GM12801 (cell line): Measurements from ENCODE around the gene METTL3.

ENCODE experiments used
- TF ChIP-seq, protein P1 (sequence below): IDR thresholded peaks from one replicate; pipeline ENCODE4 v1.5.1; 2011; ENCODE audit warnings: control low read depth; ENCODE audit not compliant: insufficient read length; ENCODE audit errors: extremely low read depth

The METTL3 gene

DNA sequence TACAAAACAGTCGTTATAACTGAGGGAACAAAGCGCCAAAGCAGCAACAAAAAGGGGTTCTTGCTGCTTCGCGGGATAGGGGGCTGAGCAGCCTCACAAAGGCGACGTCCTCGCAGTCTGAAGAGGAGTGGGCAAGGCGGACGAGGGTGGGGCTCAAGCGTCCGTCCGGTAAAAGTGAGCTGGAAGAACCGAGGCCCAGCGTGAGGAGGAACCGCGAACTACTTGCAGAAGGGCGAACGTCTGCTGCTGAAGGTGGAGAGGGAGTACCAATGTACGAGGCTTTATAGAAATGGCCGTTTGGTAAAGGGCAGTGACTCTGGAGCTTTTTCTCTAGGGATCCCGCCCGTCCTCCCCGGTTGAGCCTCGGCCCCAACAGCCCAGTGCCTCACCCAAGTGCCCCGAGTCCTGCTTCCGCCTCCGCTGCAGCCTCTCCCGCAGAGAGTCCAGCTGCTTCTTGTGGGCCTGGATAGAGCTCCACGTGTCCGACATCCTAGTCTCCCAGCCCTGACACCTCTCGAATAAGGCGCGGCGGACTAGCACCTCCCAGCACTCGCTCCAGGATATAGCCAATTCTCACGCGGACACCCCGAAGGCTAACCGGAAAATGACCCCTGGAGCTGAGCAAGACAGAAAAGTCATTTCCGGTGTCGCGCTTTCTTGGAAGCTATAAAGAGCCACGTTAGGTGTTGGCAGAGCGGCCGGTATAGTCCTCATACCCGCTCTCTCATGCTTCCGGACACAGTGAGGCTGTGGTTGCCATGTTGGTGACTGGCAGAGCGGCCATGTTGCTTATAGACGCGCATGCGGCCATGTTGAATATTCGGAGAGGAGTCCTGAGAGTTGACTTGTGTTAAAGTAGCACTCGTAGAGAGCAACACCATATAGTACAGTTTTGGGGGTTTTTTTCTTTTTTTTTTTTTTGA lies at the start of gene METTL3:
METTL3 (minus strand) TSS at position 606 of the 923 bp plus-strand sequence; CDS start at position 489, 117 bp downstream.
- TF ChIP-seq, protein P1, sequence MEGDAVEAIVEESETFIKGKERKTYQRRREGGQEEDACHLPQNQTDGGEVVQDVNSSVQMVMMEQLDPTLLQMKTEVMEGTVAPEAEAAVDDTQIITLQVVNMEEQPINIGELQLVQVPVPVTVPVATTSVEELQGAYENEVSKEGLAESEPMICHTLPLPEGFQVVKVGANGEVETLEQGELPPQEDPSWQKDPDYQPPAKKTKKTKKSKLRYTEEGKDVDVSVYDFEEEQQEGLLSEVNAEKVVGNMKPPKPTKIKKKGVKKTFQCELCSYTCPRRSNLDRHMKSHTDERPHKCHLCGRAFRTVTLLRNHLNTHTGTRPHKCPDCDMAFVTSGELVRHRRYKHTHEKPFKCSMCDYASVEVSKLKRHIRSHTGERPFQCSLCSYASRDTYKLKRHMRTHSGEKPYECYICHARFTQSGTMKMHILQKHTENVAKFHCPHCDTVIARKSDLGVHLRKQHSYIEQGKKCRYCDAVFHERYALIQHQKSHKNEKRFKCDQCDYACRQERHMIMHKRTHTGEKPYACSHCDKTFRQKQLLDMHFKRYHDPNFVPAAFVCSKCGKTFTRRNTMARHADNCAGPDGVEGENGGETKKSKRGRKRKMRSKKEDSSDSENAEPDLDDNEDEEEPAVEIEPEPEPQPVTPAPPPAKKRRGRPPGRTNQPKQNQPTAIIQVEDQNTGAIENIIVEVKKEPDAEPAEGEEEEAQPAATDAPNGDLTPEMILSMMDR: no peak

DNA sequence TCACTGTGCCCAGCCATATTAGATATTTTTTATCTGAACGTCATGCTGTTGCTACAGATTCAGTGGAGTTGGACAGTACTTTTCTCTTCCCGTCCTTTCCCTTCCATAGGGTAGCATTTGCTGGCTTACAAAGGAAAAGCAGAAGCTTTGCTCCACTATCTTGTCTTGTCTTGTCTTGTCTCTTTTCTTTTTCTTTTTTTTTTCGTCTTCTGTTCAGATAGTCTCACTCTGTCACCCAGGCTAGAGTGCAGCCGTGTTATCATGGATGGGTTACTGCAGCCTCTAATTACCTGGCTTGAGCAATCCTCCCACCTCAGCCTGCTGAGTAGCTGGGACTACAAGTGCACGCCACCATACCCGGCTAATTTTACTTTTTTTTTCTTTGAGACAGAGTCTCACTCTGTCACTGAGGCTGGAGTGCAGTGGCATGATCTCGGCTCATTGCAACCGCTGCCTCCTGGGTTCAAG lies 47.6 kb upstream of the METTL3 start:
- TF ChIP-seq, protein P1: no peak

DNA sequence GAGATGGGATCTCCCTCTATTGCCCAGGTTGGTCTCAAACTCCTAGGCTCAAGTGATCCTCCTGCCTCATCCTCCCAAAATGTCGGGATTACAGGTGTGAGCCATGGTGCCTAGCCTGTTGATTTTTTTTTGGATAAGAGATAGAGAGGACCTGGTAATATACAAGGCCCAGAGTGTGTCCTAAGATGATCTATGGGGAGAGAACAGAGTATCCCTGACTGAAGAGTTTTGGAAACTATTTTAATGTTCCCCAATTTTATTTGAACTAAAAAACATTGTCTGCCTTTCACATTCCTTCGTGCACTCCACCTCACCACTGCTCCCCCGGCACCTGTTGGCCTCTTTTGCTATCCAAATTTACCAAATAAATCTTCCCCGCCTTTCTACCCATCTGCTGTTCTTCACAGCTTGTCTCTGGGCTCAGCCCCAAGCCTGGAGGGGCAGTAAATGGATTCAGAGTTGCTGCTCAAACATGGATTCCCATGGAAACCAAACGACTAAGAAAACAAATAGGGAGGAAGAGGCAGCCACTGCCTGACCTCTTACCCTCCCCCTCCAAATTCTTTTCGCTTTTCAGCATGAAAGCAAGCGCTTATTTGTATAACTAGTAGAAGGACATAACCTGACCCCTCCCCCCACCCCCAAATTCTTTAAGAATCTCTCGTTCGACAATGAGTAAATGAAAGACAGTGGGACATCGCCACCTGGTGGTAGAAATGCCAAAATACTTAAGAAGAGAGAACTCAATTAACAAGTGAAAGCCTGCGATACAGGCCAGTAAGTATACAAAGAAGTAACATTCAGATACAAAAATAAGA lies 46.2 kb upstream of the METTL3 start:
- TF ChIP-seq, protein P1: no peak

DNA sequence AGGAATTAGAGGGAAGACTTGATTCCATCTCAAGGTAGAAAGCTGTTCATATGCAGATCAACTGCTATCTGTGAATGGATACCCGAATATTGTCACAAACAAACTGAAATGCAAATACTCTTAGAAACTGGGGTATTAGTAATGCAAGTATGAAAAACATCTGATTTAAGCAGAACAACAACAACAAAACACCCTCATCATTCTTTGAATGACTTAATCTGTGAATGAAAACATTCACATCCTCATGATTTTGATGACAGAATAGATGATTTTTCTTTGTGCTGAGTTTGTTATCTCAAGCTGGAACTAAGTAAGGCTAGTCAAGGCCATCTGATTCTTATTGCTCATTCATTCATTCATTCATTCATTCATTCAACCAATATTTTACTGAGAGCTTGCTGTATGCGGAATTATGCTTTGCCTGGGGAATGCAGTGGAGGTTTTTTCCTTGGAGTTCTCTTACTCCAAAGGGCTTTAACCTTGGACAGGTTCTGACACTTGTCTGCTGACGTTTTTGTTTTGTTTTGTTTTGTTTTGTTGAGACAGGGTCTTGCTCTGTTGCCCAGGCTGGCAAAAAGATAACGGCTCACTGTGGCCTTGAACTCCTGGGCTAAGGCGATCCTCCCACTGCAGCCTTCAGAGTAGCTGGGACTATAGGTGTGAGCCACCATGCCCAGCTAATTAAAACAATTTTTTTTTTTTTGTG lies 45.4 kb upstream of the METTL3 start:
- TF ChIP-seq, protein P1: no peak

DNA sequence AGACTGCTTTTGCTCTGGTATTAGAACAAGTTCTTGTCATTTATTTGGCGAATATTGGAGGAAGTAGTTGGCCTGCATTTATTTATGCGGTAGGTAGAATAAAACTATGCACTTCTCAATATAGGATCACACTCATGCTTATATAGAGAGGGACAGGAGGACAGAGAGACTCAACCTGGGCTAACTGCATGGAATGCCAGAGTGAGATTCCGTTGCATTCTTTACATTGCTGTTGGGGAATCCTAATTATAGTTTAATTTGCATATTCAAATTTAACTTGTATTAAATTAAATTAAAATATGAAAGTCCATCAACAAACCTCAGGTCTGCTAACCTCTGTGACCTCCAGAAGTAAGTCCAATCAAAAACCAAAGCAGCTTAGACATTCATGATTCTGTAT lies 42.1 kb upstream of the METTL3 start:
- TF ChIP-seq, protein P1: no peak

DNA sequence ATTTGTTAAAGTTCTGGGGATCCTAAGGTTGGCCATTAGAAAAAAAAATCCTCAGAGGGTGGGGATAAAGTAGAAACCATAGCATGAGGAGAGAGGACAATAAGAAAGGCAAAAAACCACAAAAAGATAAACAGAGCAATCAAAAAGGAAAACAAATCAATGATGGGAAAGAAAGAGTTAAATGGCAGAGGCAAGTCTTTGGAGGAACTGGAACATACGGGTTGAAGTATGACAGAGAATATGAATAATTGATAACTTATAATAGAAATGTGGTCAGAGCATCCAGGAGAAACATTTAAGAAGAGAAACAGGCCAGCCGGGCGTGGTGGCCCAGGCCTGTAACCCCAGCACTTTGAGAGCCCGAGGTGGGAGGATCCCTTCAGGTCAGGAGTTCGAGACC lies 32.8 kb upstream of the METTL3 start:
- TF ChIP-seq, protein P1: no peak
